ENCODE data around the gene PSMD1.

DNA sequence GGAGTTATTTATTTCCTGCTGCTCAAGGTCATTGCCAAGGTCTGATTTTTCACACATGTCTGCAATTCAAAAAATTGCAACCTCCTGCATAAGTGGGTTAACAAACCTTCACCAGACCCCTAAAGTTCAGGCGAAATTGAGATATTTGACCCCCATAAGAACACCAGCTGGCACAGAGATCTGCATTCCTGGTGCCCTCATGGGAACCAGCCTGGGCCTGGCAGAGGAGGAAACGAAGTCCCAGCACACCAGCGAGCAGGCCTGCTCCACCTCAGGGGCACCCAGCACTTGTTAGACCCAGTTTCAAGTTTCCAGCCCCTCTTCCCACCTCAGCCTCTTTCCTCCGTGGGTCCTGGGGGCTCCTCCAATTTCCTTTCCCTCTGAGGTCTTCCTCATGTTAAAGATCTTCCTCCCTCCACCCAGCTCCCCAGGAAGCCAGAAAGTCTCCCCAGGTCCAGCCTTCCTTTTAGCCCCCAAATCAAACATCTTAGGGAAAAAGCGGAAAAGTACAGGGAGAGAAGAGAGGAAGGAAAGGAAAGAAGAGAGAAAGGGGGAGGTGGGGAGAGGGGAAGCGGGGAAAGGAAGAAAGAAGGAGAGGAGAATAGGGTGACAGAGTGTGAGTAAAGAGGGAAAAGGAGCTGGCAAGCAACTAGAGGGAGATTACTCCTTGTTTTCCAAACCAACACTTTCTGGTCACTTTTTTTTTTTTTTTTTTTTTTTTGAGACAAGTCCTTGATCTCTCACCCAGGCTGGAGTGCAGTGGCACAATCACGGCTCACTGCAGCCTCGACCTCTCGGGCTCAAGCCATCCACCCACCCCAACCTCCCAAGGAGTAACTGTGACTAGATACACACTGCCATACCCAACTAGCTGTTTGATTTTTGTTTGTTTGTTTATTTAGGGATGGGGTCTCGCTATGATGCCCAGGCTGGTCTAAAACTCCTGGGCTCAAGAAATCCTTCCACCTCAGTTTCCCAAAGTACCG, 23.2 kb upstream of the PSMD1 start:
- TF ChIP-seq, protein P1, sequence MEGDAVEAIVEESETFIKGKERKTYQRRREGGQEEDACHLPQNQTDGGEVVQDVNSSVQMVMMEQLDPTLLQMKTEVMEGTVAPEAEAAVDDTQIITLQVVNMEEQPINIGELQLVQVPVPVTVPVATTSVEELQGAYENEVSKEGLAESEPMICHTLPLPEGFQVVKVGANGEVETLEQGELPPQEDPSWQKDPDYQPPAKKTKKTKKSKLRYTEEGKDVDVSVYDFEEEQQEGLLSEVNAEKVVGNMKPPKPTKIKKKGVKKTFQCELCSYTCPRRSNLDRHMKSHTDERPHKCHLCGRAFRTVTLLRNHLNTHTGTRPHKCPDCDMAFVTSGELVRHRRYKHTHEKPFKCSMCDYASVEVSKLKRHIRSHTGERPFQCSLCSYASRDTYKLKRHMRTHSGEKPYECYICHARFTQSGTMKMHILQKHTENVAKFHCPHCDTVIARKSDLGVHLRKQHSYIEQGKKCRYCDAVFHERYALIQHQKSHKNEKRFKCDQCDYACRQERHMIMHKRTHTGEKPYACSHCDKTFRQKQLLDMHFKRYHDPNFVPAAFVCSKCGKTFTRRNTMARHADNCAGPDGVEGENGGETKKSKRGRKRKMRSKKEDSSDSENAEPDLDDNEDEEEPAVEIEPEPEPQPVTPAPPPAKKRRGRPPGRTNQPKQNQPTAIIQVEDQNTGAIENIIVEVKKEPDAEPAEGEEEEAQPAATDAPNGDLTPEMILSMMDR (IDR thresholded peaks at IDR 0.05): no peak
- TF ChIP-seq POLR2A (IDR thresholded peaks at IDR 0.05) (no peak), POLR2AphosphoS5 (IDR thresholded peaks at IDR 0.05) (no peak), EP300 (IDR thresholded peaks at IDR 0.05) (no peak)
